H9 (cell line): ENCODE measurements around the gene L3MBTL4. TPM values are rescaled to one million over a fixed set of nuclear protein-coding genes. Genes with fewer than 3 reads are reported as not detected.

ENCODE experiments used
- DNase-seq: peaks from one replicate; pipeline ENCODE4 v3.0.0-alpha.2; 2017
- H2AFZ ChIP-seq: one replicate; pipeline ENCODE4 v1.6.1; 2013; ENCODE audit warnings: mild to moderate bottlenecking, low read length, control low read depth, moderate library complexity
- H2AK5ac ChIP-seq: 2 replicates; pipeline ENCODE4 v1.6.1; 2013; ENCODE audit warnings: low read length, control low read depth, mixed read lengths; ENCODE audit not compliant: insufficient read length
- H2BK120ac ChIP-seq: one replicate; pipeline ENCODE4 v1.6.1; 2013; ENCODE audit warnings: low read depth, mild to moderate bottlenecking, low read length, control low read depth, inconsistent platforms; ENCODE audit not compliant: poor library complexity, severe bottlenecking
- H2BK12ac ChIP-seq: 2 replicates; pipeline ENCODE4 v1.6.1; 2013; ENCODE audit warnings: low read length, control low read depth, mixed read lengths, low read depth; ENCODE audit not compliant: insufficient read length
- H2BK15ac ChIP-seq: 2 replicates; pipeline ENCODE4 v1.6.1; 2013; ENCODE audit warnings: low read depth, low read length, control low read depth
- H2BK20ac ChIP-seq: one replicate; pipeline ENCODE4 v1.6.1; 2013; ENCODE audit warnings: low read depth, mild to moderate bottlenecking, low read length, control low read depth, inconsistent platforms; ENCODE audit not compliant: poor library complexity, severe bottlenecking
- H2BK5ac ChIP-seq: 2 replicates; pipeline ENCODE4 v1.6.1; 2013; ENCODE audit warnings: low read length, control low read depth, mixed read lengths; ENCODE audit not compliant: insufficient read length
- H3K14ac ChIP-seq: 2 replicates; pipeline ENCODE4 v1.6.1; 2013; ENCODE audit warnings: low read length, control low read depth; ENCODE audit not compliant: insufficient read depth
- H3K18ac ChIP-seq: 2 replicates; pipeline ENCODE4 v1.6.1; 2013; ENCODE audit warnings: low read depth, mild to moderate bottlenecking, mixed read lengths, low read length, control low read depth; ENCODE audit not compliant: insufficient read length
- H3K23ac ChIP-seq: 2 replicates; pipeline ENCODE4 v1.6.1; 2013; ENCODE audit warnings: low read length, control low read depth, mixed read lengths, low read depth; ENCODE audit not compliant: insufficient read length
- H3K23me2 ChIP-seq: 2 replicates; pipeline ENCODE4 v1.6.1; 2013; ENCODE audit warnings: low read depth, mild to moderate bottlenecking, mixed read lengths, low read length, control low read depth; ENCODE audit not compliant: insufficient read length, poor library complexity, severe bottlenecking
- H3K27ac ChIP-seq: 2 replicates; pipeline ENCODE4 v1.5.1; 2013; ENCODE audit warnings: low read length, control low read depth, mixed read lengths, low read depth; ENCODE audit not compliant: insufficient read length
- H3K27me3 ChIP-seq: 2 replicates; pipeline ENCODE4 v1.6.1; 2013; ENCODE audit warnings: low read length, control low read depth, inconsistent platforms; ENCODE audit not compliant: insufficient read depth
- H3K4ac ChIP-seq: 2 replicates; pipeline ENCODE4 v1.6.1; 2013; ENCODE audit warnings: low read depth, mild to moderate bottlenecking, control low read depth, inconsistent platforms, low read length, moderate library complexity
- H3K4me1 ChIP-seq: 2 replicates; pipeline ENCODE4 v1.6.1; 2013; ENCODE audit warnings: low read length, control low read depth, inconsistent platforms; ENCODE audit not compliant: insufficient read depth
- H3K4me2 ChIP-seq: 2 replicates; pipeline ENCODE4 v1.6.1; 2013; ENCODE audit warnings: low read length, control low read depth, mixed read lengths; ENCODE audit not compliant: insufficient read length, insufficient read depth
- H3K56ac ChIP-seq: 2 replicates; pipeline ENCODE4 v1.6.1; 2013; ENCODE audit warnings: low read depth, mild to moderate bottlenecking, mixed read lengths, low read length, control low read depth; ENCODE audit not compliant: insufficient read length
- H3K79me1 ChIP-seq: 2 replicates; pipeline ENCODE4 v1.6.1; 2013; ENCODE audit warnings: low read depth, mild to moderate bottlenecking, moderate library complexity, low read length, control low read depth, inconsistent platforms; ENCODE audit not compliant: insufficient read depth, poor library complexity, severe bottlenecking
- H3K79me2 ChIP-seq: 2 replicates; pipeline ENCODE4 v1.6.1; 2013; ENCODE audit warnings: low read length, control low read depth, inconsistent platforms; ENCODE audit not compliant: insufficient read depth
- H3K9ac ChIP-seq: 2 replicates; pipeline ENCODE4 v1.6.1; 2013; ENCODE audit warnings: low read length, control low read depth, mixed read lengths; ENCODE audit not compliant: insufficient read length; ENCODE audit errors: extremely low read depth
- H3K9me3 ChIP-seq: one replicate; pipeline ENCODE4 v1.6.1; 2013; ENCODE audit warnings: low read depth, low read length, inconsistent platforms; ENCODE audit not compliant: control insufficient read depth
- H3T11ph ChIP-seq: one replicate; pipeline ENCODE4 v1.6.1; 2013; ENCODE audit warnings: mild to moderate bottlenecking, low read length, control low read depth, inconsistent platforms
- H4K20me1 ChIP-seq: one replicate; pipeline ENCODE4 v1.6.1; 2013; ENCODE audit not compliant: control insufficient read depth, insufficient read length, insufficient read depth
- H4K5ac ChIP-seq: 2 replicates; pipeline ENCODE4 v1.6.1; 2013; ENCODE audit warnings: low read depth, mild to moderate bottlenecking, mixed read lengths, low read length, control low read depth; ENCODE audit not compliant: insufficient read length
- H4K8ac ChIP-seq: replicated peaks from 2 replicates; pipeline ENCODE4 v1.6.1; 2013; ENCODE audit warnings: low read length, control low read depth, mixed read lengths, low read depth; ENCODE audit not compliant: insufficient read length
- H4K91ac ChIP-seq: 2 replicates; pipeline ENCODE4 v1.6.1; 2013; ENCODE audit warnings: low read depth, mild to moderate bottlenecking, moderate library complexity, mixed read lengths, low read length, control low read depth; ENCODE audit not compliant: insufficient read length
- H3K27ac Mint-ChIP-seq, 3 experiments: 2 replicates in 2 of 3; 3 replicates in 1 of 3; pipeline ENCODE4 v1.8.0; 2020 to 2021; ENCODE audit warnings: mixed read lengths in 3 of 3, mild to moderate bottlenecking in 1 of 3, moderate library complexity in 1 of 3
- H3K27me3 Mint-ChIP-seq: 2 replicates; pipeline ENCODE4 v1.8.0; 2021; ENCODE audit warnings: low read depth, mild to moderate bottlenecking, moderate library complexity, mixed read lengths
- H3K36me3 Mint-ChIP-seq, 3 experiments: 2 replicates in 2 of 3; 3 replicates in 1 of 3; pipeline ENCODE4 v1.8.0; 2020 to 2021; ENCODE audit warnings: low read depth in 3 of 3, mixed read lengths in 3 of 3; ENCODE audit not compliant: insufficient read depth in 1 of 3
- H3K4me1 Mint-ChIP-seq, 2 experiments: 2 replicates each; pipeline ENCODE4 v1.8.0; 2020; ENCODE audit warnings: mixed read lengths in 2 of 2
- H3K4me3 Mint-ChIP-seq, 2 experiments: 2 replicates in 1 of 2; 3 replicates in 1 of 2; pipeline ENCODE4 v1.8.0; 2020 to 2021; ENCODE audit warnings: mild to moderate bottlenecking in 2 of 2, mixed read lengths in 2 of 2, moderate library complexity in 1 of 2
- H3K9me3 Mint-ChIP-seq, 2 experiments: 2 replicates in 1 of 2; 3 replicates in 1 of 2; pipeline ENCODE4 v1.8.0; 2020; ENCODE audit warnings: mild to moderate bottlenecking in 2 of 2, mixed read lengths in 2 of 2, moderate library complexity in 1 of 2
- WGBS: extraction: QIAGEN DNeasy Blood & Tissue Kit; methylation state at CpG from one replicate; pipeline ENCODE4 v1.1.7; 2013; ENCODE audit warnings: missing lambda C conversion rate, low lambda C conversion rate, mixed read lengths; ENCODE audit not compliant: insufficient read length; ENCODE audit errors: extremely low coverage; 5-methylcytosine and 5-hydroxymethylcytosine counted together
- total RNA-seq: library from RNA; stranded (reverse); gene quantifications from 2 replicates; pipeline ENCODE4 v1.2.1, GENCODE V29; 2021
- TF ChIP-seq, protein P1 (sequence below): fragments of 200-600 bp; sonication (generic); conservative IDR thresholded peaks from 3 replicates; pipeline ENCODE4 v1.8.0; 2021; ENCODE audit warnings: antibody characterized with exemption, mild to moderate bottlenecking

L3MBTL4 gene
- total RNA-seq, 1 experiment from 2014 or later, result 1.9 TPM

DNA sequence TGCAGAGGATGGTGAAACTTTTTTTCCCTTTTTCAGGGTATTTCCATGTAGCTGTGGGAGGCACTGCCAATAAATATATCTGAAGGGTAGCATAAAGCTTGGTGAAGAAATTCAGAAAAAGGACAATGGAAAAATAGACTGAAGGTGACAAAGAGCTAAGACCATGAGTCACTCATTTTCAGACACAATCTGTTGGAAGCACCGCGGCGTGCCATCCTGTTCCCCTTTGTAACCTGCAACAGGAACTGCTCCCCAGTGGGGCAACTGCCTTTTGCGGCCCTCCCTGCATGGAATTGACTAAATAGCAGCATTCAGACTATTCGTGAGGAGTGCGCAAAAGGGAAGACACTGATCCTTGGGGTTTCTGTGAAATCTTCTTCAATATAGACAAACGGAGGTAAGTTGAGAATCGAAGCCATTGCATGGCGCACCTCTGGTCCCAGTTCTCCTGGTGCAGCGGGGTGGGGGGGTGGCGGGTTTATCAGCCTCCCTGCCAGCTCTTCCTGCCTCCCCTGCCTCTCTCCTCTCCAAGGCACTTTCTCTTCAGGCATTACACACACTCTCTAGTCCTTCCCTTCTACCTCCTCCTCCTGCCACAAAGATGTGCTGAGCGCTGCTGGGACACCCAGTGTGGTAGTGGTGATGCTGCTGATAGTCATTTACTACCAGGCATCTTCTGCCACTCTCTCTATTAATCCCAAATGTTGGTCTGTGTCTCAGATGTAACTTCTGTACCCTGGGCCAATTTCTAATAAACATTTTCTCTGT, 393.2 kb downstream of the L3MBTL4 start:
- peaks cover 22 to 24% of the 10 kb centered on the region in 2 experiments for H3K4me1 Mint-ChIP-seq

More for the DNA sequence above, 393.2 kb downstream of the L3MBTL4 start:
- H2BK15ac ChIP-seq, result no peak overlapping the region
- H2BK120ac ChIP-seq, result no peak overlapping the region
- H3K27ac Mint-ChIP-seq, result no peak overlapping the region
- H3K23me2 ChIP-seq, result no peaks in the 10 kb centered on the region
- no peak overlapping the region for H4K8ac ChIP-seq
- no peak overlapping the region for H4K5ac ChIP-seq
- DNase-seq, result no peak
- H2BK5ac ChIP-seq, result no peak overlapping the region
- H3K18ac ChIP-seq, result no peak overlapping the region
- no peak overlapping the region for H3K4me2 ChIP-seq
- H3K9ac ChIP-seq, result no peak overlapping the region
- no peaks in the 10 kb centered on the region for H4K20me1 ChIP-seq
- H3K9me3 ChIP-seq, result no peaks in the 10 kb centered on the region
- no peak overlapping the region for H3K23ac ChIP-seq
- WGBS, result no CpG with 5 or more reads among the region's 12 CpGs
- no peak overlapping the region for H2BK20ac ChIP-seq
- no peaks in the 10 kb centered on the region for H3K79me1 ChIP-seq
- H3K4me3 Mint-ChIP-seq, result no peak overlapping the region
- H2BK12ac ChIP-seq, result no peak overlapping the region
- H3K27ac ChIP-seq, result no peak overlapping the region
- no peaks in the 10 kb centered on the region for H3K36me3 Mint-ChIP-seq
- no peak overlapping the region for H4K91ac ChIP-seq
- no peak overlapping the region for H3K4ac ChIP-seq
- H3T11ph ChIP-seq, result no peak overlapping the region
- no peaks in the 10 kb centered on the region for H3K27me3 ChIP-seq
- no peaks in the 10 kb centered on the region for H3K9me3 Mint-ChIP-seq
- no peaks in the 10 kb centered on the region for H3K4me1 ChIP-seq
- H3K14ac ChIP-seq, result no peak overlapping the region
- no peaks in the 10 kb centered on the region for H3K79me2 ChIP-seq
- peaks cover 4% of the 10 kb centered on the region for H3K27me3 Mint-ChIP-seq
- H2AFZ ChIP-seq, result no peak overlapping the region
- H2AK5ac ChIP-seq, result no peak overlapping the region
- TF ChIP-seq, protein P1, sequence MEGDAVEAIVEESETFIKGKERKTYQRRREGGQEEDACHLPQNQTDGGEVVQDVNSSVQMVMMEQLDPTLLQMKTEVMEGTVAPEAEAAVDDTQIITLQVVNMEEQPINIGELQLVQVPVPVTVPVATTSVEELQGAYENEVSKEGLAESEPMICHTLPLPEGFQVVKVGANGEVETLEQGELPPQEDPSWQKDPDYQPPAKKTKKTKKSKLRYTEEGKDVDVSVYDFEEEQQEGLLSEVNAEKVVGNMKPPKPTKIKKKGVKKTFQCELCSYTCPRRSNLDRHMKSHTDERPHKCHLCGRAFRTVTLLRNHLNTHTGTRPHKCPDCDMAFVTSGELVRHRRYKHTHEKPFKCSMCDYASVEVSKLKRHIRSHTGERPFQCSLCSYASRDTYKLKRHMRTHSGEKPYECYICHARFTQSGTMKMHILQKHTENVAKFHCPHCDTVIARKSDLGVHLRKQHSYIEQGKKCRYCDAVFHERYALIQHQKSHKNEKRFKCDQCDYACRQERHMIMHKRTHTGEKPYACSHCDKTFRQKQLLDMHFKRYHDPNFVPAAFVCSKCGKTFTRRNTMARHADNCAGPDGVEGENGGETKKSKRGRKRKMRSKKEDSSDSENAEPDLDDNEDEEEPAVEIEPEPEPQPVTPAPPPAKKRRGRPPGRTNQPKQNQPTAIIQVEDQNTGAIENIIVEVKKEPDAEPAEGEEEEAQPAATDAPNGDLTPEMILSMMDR, result no peak
- H3K56ac ChIP-seq, result no peak overlapping the region
